DOHH2 (cell line): ENCODE measurements around the gene AQP5.

Source experiments
- H3F3A ChIP-seq: fragments of 200-600 bp; sonication (generic), shearing (Covaris generic); 2 replicates; pipeline ENCODE4 v1.6.0; 2016; ENCODE audit warnings: antibody characterized with exemption, mild to moderate bottlenecking; ENCODE audit not compliant: control insufficient read depth, insufficient read depth
- H3K27ac ChIP-seq: fragments of 200-600 bp; sonication (generic); 2 replicates; pipeline ENCODE4 v1.5.1; 2014; ENCODE audit warnings: low read depth, mild to moderate bottlenecking, low read length, moderate library complexity
- H3K27me3 ChIP-seq: fragments of 200-600 bp; sonication (generic); 2 replicates; pipeline ENCODE4 v1.6.1; 2014; ENCODE audit warnings: mild to moderate bottlenecking, low read length, mixed read lengths; ENCODE audit not compliant: control insufficient read depth
- H3K36me3 ChIP-seq: fragments of 200-600 bp; sonication (generic); 2 replicates; pipeline ENCODE4 v1.6.1; 2014; ENCODE audit warnings: mild to moderate bottlenecking, low read length, moderate library complexity, mixed read lengths; ENCODE audit not compliant: control insufficient read depth
- H3K4me1 ChIP-seq: fragments of 200-600 bp; sonication (generic); 2 replicates; pipeline ENCODE4 v1.6.1; 2014; ENCODE audit warnings: mild to moderate bottlenecking, low read length, mixed read lengths; ENCODE audit not compliant: control insufficient read depth
- H3K4me2 ChIP-seq: fragments of 200-600 bp; sonication (generic); 2 replicates; pipeline ENCODE4 v1.6.0; 2014; ENCODE audit warnings: mild to moderate bottlenecking, low read length, moderate library complexity
- H3K4me3 ChIP-seq: fragments of 200-600 bp; sonication (generic); 2 replicates; pipeline ENCODE4 v1.5.1; 2014; ENCODE audit warnings: mild to moderate bottlenecking, low read length, mixed read lengths
- H3K79me2 ChIP-seq: fragments of 200-600 bp; sonication (generic); 2 replicates; pipeline ENCODE4 v1.6.1; 2014; ENCODE audit warnings: mild to moderate bottlenecking, low read length, mixed read lengths; ENCODE audit not compliant: control insufficient read depth
- H3K9me2 ChIP-seq: fragments of 200-600 bp; sonication (generic); replicated peaks from 2 replicates; pipeline ENCODE4 v1.6.1; 2014; ENCODE audit warnings: mild to moderate bottlenecking, low read length, mixed read lengths; ENCODE audit not compliant: control insufficient read depth
- H3K9me3 ChIP-seq: fragments of 200-600 bp; sonication (generic); 2 replicates; pipeline ENCODE4 v1.6.1; 2014; ENCODE audit warnings: antibody characterized with exemption, low read length, mixed read lengths; ENCODE audit not compliant: control insufficient read depth, insufficient read depth
- H4K20me1 ChIP-seq: fragments of 200-600 bp; sonication (generic); 2 replicates; pipeline ENCODE4 v1.6.0; 2014; ENCODE audit warnings: low read depth, mild to moderate bottlenecking, antibody characterized with exemption, low read length, moderate library complexity; ENCODE audit not compliant: control insufficient read depth, insufficient read depth
- CTCF ChIP-seq: fragments of 200-600 bp; sonication (generic); IDR thresholded peaks from one replicate; pipeline ENCODE4 v1.5.1; 2014; ENCODE audit warnings: antibody characterized with exemption, mild to moderate bottlenecking, low read depth, low read length; ENCODE audit not compliant: poor library complexity, severe bottlenecking
- EZH2phosphoT487 ChIP-seq: fragments of 200-600 bp; sonication (generic); IDR thresholded peaks from 2 replicates; pipeline ENCODE4 v1.6.1; 2017; ENCODE audit warnings: borderline replicate concordance, mild to moderate bottlenecking, antibody characterized with exemption, low read length, moderate library complexity, mixed read lengths

AQP5 gene

GRCh38 chr12:49967042-49967776, 5.5 kb downstream of the AQP5 start:
- Histone ChIP-seq H3K36me3 (no peaks in the 10 kb centered on the region), H3F3A (no peaks in the 10 kb centered on the region), H3K4me2 (peak overlapping the region; percentile 95), H3K27me3 (peaks cover 35% of the 10 kb centered on the region), H4K20me1 (no peaks in the 10 kb centered on the region), H3K9me2 (no peaks in the 10 kb centered on the region), H3K79me2 (no peaks in the 10 kb centered on the region), H3K27ac (no peak overlapping the region), H3K4me3 (peak overlapping the region; percentile 80), H3K4me1 (peaks cover 13% of the 10 kb centered on the region), H3K9me3 (no peaks in the 10 kb centered on the region)
- TF ChIP-seq EZH2phosphoT487: no peak
- TF ChIP-seq CTCF: peak; percentile 88

- H3K4me3 ChIP-seq: peak overlapping the region; percentile 80
Observed at GRCh38 chr12:49967777-49968250, 6.1 kb downstream of the AQP5 start.

DNA sequence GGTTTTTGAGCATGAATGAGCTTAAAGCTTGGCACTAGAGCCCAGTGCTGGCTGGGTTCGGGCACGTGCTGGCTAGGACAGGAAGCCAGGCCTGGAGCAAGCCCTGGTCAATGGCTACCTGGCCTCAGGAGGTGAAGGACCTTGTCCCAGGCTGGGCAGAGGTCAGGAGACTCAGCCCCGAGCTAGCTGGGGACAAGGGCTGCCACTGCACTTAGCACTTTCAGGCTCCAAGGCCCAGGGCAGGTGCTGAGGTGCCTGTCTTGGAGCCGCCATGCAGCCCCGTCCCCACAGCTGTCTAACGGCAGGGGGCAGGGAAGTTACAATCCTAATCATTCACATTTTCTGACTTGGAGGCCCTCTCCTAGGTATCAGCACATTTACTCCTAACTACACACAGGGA, 6.8 kb downstream of the AQP5 start:
- Histone ChIP-seq H3K79me2 (no peaks in the 10 kb centered on the region), H3K9me2 (no peaks in the 10 kb centered on the region)
- no peak for TF ChIP-seq CTCF
- TF ChIP-seq EZH2phosphoT487: no peak

More at GRCh38 chr12:49967777-49968250, 6.1 kb downstream of the AQP5 start:
- no peak for TF ChIP-seq EZH2phosphoT487
- TF ChIP-seq CTCF: no peak
- Histone ChIP-seq H3F3A (no peaks in the 10 kb centered on the region), H3K9me2 (no peaks in the 10 kb centered on the region), H3K4me2 (peak overlapping the region; percentile 95), H3K27ac (no peak overlapping the region), H3K9me3 (no peaks in the 10 kb centered on the region), H3K79me2 (no peaks in the 10 kb centered on the region), H3K4me1 (peaks cover 13% of the 10 kb centered on the region), H3K27me3 (peaks cover 35% of the 10 kb centered on the region), H4K20me1 (no peaks in the 10 kb centered on the region), H3K36me3 (no peaks in the 10 kb centered on the region)

More for the DNA sequence above, 6.8 kb downstream of the AQP5 start:
- Histone ChIP-seq H3K27ac (no peak overlapping the region), H3K9me3 (no peaks in the 10 kb centered on the region), H3K4me3 (no peak overlapping the region), H3K36me3 (no peaks in the 10 kb centered on the region), H3K27me3 (peaks cover 35% of the 10 kb centered on the region), H4K20me1 (no peaks in the 10 kb centered on the region), H3F3A (no peaks in the 10 kb centered on the region), H3K4me1 (peaks cover 13% of the 10 kb centered on the region), H3K4me2 (no peak overlapping the region)
